Measurements from ENCODE around the gene PITPNC1. TPM values are rescaled to one million over a fixed set of nuclear protein-coding genes. Genes with fewer than 3 reads are reported as not detected.

Gene PITPNC1
- total RNA-seq, 1 experiment from 2014 or later: 35.5 TPM

GRCh38 chr17:67485666-67486065 lies 108.6 kb downstream of the PITPNC1 start:
- Histone ChIP-seq H3K4me1 (ENCODE audit: insufficient read depth, low read length, poor library complexity, severe bottlenecking) (peaks cover 34% of the 10 kb centered on the region), H3K36me3 (ENCODE audit: insufficient read depth, low read length, poor library complexity, severe bottlenecking) (no peaks in the 10 kb centered on the region), H3K4me3 (ENCODE audit: low read depth, low read length, poor library complexity, severe bottlenecking) (no peak overlapping the region), H3K27me3 (replicated peaks; ENCODE audit: insufficient read depth, low read depth, low read length, poor library complexity) (no peaks in the 10 kb centered on the region), H3K27ac (ENCODE audit: low read depth, low read length, poor library complexity, severe bottlenecking) (no peak overlapping the region), H3K9me3 (ENCODE audit: low read depth, low read length, poor library complexity, severe bottlenecking) (no peaks in the 10 kb centered on the region)
- TF ChIP-seq EZH2 (IDR thresholded peaks at IDR 0.05; ENCODE audit: borderline replicate concordance, low read depth, low read length, poor library complexity, severe bottlenecking): no peak
- POLR2A ChIA-PET (ENCODE audit: low non-redundant PET): no interaction called here
- intact Hi-C loops (cut with micrococcal nuclease; ENCODE audit: unreplicated experiment): loop anchor here (10.0 kb wide), 1 partner anchor 119 kb away; no protein-coding TSS in a partner anchor
- BruUV-seq (replicated peaks): no TSS peak
- CTCF ChIA-PET: no interaction called here
- DNase-seq (ENCODE audit: low spot score): no peak

DNA sequence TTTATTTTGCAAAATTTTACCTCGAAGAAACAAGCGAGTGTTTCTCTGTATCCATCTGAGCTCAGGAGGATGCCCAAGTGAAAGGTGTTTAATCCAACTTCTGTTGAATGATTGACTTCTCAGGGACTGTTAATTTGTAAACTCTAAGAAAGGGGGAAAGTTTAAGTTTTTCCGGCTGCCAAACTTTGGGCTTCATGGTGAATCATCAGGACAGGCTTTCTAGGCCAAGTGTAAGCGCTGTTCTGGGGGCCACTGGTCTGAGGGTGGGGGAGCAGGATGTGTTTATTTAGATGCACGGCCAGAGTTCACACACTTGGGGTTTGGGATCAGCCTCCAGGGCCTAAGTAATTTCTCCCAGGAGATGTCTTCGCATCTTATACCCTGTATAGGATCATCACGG lies 110.4 kb downstream of the PITPNC1 start:
- Histone ChIP-seq H3K36me3 (ENCODE audit: insufficient read depth, low read length, poor library complexity, severe bottlenecking) (no peaks in the 10 kb centered on the region), H3K4me1 (ENCODE audit: insufficient read depth, low read length, poor library complexity, severe bottlenecking) (peaks cover 36% of the 10 kb centered on the region), H3K27ac (ENCODE audit: low read depth, low read length, poor library complexity, severe bottlenecking) (no peak overlapping the region), H3K9me3 (ENCODE audit: low read depth, low read length, poor library complexity, severe bottlenecking) (no peaks in the 10 kb centered on the region), H3K4me3 (ENCODE audit: low read depth, low read length, poor library complexity, severe bottlenecking) (no peak overlapping the region), H3K27me3 (replicated peaks; ENCODE audit: insufficient read depth, low read depth, low read length, poor library complexity) (no peaks in the 10 kb centered on the region)
- TF ChIP-seq, protein P1, sequence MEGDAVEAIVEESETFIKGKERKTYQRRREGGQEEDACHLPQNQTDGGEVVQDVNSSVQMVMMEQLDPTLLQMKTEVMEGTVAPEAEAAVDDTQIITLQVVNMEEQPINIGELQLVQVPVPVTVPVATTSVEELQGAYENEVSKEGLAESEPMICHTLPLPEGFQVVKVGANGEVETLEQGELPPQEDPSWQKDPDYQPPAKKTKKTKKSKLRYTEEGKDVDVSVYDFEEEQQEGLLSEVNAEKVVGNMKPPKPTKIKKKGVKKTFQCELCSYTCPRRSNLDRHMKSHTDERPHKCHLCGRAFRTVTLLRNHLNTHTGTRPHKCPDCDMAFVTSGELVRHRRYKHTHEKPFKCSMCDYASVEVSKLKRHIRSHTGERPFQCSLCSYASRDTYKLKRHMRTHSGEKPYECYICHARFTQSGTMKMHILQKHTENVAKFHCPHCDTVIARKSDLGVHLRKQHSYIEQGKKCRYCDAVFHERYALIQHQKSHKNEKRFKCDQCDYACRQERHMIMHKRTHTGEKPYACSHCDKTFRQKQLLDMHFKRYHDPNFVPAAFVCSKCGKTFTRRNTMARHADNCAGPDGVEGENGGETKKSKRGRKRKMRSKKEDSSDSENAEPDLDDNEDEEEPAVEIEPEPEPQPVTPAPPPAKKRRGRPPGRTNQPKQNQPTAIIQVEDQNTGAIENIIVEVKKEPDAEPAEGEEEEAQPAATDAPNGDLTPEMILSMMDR (conservative IDR thresholded peaks at IDR 0.05; ENCODE audit: low read depth, low read length): no peak
- TF ChIP-seq EZH2 (IDR thresholded peaks at IDR 0.05; ENCODE audit: borderline replicate concordance, low read depth, low read length, poor library complexity, severe bottlenecking): no peak
- BruUV-seq (replicated peaks): no TSS peak
- POLR2A ChIA-PET (ENCODE audit: low non-redundant PET): no interaction called here
- no peak for DNase-seq (ENCODE audit: low spot score)
- intact Hi-C loops (cut with micrococcal nuclease; ENCODE audit: unreplicated experiment): loop anchor here (10.0 kb wide), 1 partner anchor 117 kb away; no protein-coding TSS in a partner anchor
- CTCF ChIA-PET: no interaction called here

- ChIA-PET POLR2A (ENCODE audit: low non-redundant PET) (no interaction called here), CTCF (no interaction called here)
- no peak overlapping the region for H3K4me3 ChIP-seq (ENCODE audit: low read depth, low read length, poor library complexity, severe bottlenecking)
- peaks cover 37% of the 10 kb centered on the region for H3K4me1 ChIP-seq (ENCODE audit: insufficient read depth, low read length, poor library complexity, severe bottlenecking)
- no peaks in the 10 kb centered on the region for H3K36me3 ChIP-seq (ENCODE audit: insufficient read depth, low read length, poor library complexity, severe bottlenecking)
- no peaks in the 10 kb centered on the region for H3K9me3 ChIP-seq (ENCODE audit: low read depth, low read length, poor library complexity, severe bottlenecking)
- BruUV-seq (replicated peaks): no TSS peak
- intact Hi-C loops (cut with micrococcal nuclease; ENCODE audit: unreplicated experiment): loop anchor here (10.0 kb wide), 1 partner anchor 117 kb away; no protein-coding TSS in a partner anchor
- TF ChIP-seq EZH2 (IDR thresholded peaks at IDR 0.05; ENCODE audit: borderline replicate concordance, low read depth, low read length, poor library complexity, severe bottlenecking): no peak
- TF ChIP-seq, protein P1 (conservative IDR thresholded peaks at IDR 0.05; ENCODE audit: low read depth, low read length): no peak
- no peaks in the 10 kb centered on the region for H3K27me3 ChIP-seq (replicated peaks; ENCODE audit: insufficient read depth, low read depth, low read length, poor library complexity)
- H3K27ac ChIP-seq (ENCODE audit: low read depth, low read length, poor library complexity, severe bottlenecking): no peak overlapping the region
- DNase-seq (ENCODE audit: low spot score): no peak
Observed at GRCh38 chr17:67488161-67488560, 111.1 kb downstream of the PITPNC1 start.

DNA sequence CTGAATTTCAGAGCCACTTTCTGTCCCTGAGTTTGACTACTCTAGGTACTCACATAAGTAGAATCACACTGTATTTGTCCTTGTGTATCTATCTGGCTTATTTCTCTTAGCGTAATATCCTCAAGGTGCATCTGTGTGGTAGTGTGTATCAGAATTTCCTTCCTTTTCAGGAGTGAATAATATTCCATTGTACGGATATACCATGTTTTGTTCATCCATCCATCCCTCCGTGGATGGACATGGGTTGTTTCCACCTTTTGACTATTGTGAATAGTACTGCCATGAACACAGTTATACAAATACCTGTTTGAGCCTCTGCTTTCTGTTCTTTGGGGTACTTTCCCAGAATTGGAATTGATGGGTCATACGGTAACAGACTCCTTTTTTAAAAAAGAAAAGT lies 111.7 kb downstream of the PITPNC1 start:
- TF ChIP-seq, protein P1 (conservative IDR thresholded peaks at IDR 0.05; ENCODE audit: low read depth, low read length): no peak
- TF ChIP-seq EZH2 (IDR thresholded peaks at IDR 0.05; ENCODE audit: borderline replicate concordance, low read depth, low read length, poor library complexity, severe bottlenecking): no peak
- intact Hi-C loops (cut with micrococcal nuclease; ENCODE audit: unreplicated experiment): loop anchor here (10.0 kb wide), 1 partner anchor 116 kb away; no protein-coding TSS in a partner anchor
- BruUV-seq (replicated peaks): no TSS peak
- H3K9me3 ChIP-seq (ENCODE audit: low read depth, low read length, poor library complexity, severe bottlenecking): no peaks in the 10 kb centered on the region
- peaks cover 37% of the 10 kb centered on the region for H3K4me1 ChIP-seq (ENCODE audit: insufficient read depth, low read length, poor library complexity, severe bottlenecking)
- H3K27ac ChIP-seq (ENCODE audit: low read depth, low read length, poor library complexity, severe bottlenecking): no peak overlapping the region
- ChIA-PET POLR2A (ENCODE audit: low non-redundant PET) (no interaction called here), CTCF (no interaction called here)
- no peaks in the 10 kb centered on the region for H3K36me3 ChIP-seq (ENCODE audit: insufficient read depth, low read length, poor library complexity, severe bottlenecking)
- H3K27me3 ChIP-seq (replicated peaks; ENCODE audit: insufficient read depth, low read depth, low read length, poor library complexity): no peaks in the 10 kb centered on the region
- no peak for DNase-seq (ENCODE audit: low spot score)
- H3K4me3 ChIP-seq (ENCODE audit: low read depth, low read length, poor library complexity, severe bottlenecking): no peak overlapping the region

Data from A673 (cell line).